HG02642 (cell line): ENCODE measurements around the gene DOCK1.

Experiments
- ATAC-seq: cut with Tn5 transposase; IDR thresholded peaks from one replicate; pipeline ENCODE4 v1.9.1; 2021; ENCODE audit warnings: mild to moderate bottlenecking; ENCODE audit not compliant: unreplicated experiment, poor library complexity

DOCK1 gene

DNA sequence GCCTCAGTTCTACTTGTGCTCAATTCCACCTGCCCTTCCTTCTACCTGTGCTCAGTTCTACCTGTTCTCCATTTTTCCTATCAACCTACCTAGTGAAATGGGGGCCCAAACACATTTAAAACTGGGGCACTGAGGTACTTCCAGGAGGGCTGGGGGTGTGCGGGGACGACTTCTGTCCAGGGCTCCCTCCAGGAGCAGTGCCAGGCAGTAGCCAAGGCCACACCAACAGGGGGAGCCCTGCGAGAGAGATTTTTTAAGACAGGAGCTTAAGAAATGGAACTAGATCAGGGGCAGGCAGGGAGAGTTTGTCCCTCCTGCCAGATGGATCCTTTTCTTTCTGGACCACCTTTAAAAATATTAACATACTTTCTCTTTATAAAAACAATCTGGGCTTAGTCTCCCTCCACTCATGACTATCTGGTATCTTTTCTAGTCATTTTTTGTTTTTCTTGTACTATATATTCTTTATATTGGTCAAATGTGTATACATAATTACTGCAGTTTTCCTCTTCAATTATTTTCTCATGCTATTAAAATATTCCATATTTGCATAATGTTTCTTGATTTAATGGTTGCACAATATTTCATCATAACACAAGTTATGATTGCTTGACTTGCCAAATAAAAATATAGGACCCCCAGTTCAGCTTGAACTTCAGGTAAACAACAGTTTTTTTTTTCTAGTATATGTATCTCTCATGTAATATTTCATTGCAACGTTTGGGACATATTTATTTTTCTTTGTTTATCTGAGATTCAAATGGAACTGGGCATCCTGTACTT lies 338.5 kb downstream of the DOCK1 start:
- ATAC-seq: no peak

- ATAC-seq: no peak
Measured at GRCh38 chr10:127245456-127245855, 340.2 kb downstream of the DOCK1 start.

GRCh38 chr10:127250031-127250430 lies 344.8 kb downstream of the DOCK1 start:
- no peak for ATAC-seq

DNA sequence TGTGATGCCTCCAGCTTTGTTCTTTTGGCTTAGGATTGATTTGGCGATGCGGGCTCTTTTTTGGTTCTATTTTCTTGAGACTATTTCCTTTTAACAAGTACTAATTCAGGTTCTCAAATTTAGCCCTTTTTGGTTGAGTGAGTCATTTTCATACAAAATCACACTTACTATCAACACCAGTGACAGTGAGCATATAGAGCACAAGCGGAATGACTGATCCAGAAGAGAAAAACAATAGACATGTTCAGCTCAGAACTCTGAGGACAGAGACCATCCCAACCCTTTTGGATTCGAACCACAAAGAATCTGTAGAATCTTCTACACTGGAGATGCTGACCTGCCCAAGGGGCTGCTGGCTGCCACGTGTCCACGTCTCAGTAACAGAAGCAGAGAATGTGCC lies 347.6 kb downstream of the DOCK1 start:
- no peak for ATAC-seq

DNA sequence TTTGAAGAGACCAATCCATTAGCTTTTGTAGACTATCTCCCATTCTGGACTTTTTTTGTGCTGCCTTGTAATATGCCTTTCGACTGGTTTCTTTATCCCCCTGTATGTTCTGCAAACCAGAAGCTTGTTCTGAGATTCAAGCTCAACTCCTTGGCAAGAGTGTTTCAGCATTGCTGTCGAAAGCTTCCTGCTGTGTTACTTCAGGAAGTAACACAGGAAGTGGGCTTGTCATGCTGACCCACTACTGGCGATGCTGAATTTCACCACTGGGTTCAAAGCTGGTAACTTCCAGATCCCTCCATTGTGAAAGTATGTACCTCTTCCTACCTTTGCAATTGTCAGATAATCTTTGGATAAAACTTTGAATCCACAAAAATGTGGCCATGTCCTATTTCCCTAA lies 349.0 kb downstream of the DOCK1 start:
- no peak for ATAC-seq

- ATAC-seq: no peak
Measured at GRCh38 chr10:127257395-127257794, 352.2 kb downstream of the DOCK1 start.

DNA sequence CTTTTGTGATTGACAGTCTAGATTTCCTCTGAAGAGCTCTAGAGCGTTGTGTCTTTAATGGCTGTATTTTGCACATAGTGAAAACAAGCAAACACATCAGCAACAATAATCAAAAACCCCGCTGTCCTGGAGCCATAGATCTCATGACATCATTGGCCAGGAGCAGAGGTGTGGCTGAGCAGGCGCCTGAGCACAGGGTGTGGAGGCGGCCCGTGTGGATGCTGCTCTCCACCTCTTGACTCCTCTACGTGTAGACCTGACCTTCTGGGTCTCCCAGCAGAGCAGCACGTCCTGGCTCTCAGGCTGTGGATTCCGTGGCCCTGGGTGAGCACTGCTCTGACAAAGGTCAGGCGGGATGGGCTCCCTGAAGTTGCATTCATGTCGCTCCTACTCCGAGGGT lies 354.1 kb downstream of the DOCK1 start:
- ATAC-seq: no peak

DNA sequence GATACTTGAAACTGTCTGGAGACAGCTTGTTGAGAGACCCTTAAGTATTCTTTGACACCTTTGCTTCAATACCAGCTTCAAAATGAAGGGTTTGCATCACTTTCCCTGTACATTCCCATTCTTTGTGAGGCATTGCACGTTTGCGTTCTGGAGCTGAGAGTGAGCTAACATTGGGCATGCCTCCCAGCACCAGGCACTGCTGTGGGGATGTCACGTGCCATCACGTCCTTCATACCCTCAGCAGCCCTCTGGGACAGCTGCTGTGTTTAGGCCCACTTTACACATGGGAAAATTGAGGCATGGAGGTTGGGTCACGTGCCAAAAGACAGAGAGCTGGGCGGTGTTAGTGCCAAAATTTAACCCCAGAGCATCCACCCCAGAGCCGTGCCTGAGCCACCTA lies 357.4 kb downstream of the DOCK1 start:
- ATAC-seq: no peak

DNA sequence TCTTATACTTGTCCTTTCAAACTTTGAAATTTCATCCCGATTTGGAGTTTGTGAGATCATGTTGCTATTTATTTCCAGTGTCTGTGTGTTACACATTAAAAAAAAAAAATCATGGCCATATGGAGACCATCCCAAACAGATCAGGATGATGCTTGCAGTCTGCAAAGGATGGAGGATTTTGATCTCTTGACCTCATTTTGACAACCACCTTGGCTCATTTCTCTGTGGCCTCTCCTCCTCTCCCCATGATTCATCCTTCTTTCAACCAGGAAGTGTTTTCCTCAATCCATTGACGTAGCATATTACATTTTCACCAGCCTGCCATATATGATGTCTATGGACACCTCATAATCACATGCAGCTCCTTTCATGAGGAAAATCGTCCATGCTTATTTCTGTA lies 360.1 kb downstream of the DOCK1 start:
- no peak for ATAC-seq

DNA sequence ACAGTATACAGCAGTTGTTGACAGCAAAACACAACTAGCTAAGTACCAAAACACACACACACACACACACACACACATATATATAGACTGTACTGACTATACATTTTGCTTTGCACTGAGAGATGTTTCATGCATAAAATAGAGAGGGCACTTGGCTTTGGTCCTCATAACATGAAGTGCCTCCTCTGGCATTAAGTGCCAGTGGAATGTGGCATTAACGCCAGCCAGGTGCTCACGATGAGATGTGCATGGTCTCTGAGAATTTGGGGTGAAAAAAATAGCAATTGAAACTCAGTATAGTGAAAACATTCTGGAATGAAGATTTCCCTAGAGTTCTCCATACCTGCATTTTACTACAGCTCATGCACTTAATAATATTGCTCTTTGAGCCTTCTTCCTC lies 361.2 kb downstream of the DOCK1 start:
- ATAC-seq: no peak

DNA sequence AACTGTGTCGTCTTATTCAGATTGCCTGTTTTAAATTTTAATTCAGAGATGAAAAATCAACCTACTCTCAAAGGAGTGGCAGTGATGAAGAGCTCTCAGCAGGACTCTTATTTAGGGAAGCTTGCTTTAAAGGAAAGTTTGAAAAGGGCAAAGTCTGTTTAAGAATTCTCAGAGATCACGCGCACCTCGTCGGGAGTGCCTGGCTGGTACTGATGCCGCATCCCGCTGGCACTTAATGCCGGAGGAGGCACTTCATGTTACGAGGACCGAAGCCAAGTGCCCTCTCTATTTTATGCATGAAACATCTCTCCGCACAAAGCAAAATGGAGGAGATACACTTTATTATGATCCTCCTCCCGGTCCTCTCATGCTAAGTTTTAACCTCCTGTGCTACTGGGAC lies 362.2 kb downstream of the DOCK1 start:
- no peak for ATAC-seq

DNA sequence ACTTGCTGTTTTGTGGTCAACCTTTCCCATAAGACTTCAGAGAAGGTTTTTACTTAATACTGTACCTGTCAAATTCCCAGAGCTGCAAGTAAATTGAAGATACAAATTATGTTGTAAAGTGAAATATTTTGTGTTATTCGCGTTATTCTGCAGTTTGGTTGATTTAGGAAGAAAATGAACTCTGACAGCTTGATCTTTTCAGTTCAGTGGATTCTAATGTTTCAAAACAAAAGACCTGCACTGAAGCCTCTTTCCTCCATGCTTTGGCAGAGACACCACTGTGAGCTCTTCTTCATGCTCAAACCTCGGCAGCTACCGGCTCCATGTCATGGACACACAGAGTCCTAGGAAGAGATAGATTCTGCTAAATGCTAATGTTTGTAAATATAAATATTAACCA lies 366.8 kb downstream of the DOCK1 start:
- no peak for ATAC-seq

DNA sequence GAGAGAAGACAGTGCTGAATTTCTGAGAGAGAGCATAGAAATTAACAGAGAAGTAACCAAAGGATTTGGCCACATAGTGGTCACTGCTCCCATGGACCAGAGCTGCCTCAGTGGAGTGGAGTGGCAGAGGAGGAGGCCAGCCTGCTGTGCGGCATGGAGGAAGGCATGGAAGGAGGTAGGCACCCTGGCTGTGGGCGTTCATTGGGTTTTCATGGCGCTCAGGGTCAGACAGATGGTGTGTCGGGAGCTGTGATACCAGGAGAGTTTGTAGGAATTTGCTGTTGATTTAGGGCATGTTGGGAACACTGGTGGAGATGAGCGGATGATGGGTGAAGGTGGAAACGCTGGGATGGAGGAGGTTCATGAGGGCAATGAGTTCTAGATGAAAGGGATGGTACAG lies 370.0 kb downstream of the DOCK1 start:
- no peak for ATAC-seq

DNA sequence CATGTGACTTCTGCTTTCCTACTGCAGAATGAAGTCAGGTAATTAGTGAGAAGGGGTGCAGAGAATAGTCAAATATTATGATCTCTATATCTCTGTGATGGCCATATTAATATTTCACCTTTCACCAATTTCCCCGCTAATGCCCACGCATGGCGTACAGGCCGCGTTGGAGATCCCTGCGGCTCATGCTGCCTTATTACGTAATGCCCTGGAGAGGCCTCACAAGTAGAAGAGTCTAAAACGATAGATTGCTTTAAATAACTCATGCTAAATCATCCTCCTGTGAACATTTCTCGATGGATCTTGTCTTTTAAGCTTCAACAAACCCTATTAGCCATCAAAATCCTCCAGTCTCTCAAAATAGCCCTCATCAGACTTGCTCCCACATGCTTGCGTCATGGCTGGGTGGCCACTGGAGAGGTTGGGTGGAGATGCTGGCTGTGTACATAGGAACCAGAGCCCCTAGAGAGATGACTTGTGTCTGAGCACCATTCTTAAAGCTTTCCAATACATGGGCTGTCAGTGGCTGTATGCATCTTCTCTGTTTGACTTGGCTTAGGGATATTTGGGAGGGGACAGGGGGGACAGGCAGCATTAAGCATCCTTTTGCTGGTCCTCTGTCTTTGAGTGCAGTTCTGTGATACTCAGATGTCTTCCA lies 370.7 kb downstream of the DOCK1 start:
- no peak for ATAC-seq

DNA sequence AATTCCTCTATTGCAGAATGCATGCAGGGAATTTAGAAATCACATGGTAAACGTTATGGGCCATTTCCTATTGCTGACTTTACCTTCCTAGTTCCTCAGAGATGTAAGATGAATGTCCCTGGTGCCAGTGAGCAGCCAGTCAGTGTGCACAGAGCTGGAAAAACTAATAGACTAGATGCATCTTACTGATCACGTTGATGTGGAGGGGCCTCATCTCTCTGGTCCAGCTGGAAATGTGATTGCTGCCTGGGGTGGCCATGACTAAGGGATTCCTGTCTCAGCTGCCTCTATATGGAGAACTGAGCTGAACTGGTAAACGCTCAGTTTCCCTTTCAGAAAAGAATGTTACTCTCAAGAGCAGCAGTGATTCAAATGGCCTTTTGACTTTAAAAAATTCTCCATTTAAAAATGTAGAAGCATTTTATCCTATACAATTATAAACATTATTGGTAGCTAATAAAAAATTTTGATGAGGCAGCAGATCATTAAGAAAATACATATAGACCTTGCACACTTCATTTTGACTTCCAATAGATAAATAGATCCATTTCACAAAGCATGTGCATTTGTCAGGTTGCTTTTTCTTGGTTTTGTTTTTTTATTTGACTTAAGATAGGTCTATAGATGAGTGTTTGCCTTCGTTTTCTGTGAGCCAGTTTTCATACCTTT lies 371.7 kb downstream of the DOCK1 start:
- ATAC-seq: no peak

DNA sequence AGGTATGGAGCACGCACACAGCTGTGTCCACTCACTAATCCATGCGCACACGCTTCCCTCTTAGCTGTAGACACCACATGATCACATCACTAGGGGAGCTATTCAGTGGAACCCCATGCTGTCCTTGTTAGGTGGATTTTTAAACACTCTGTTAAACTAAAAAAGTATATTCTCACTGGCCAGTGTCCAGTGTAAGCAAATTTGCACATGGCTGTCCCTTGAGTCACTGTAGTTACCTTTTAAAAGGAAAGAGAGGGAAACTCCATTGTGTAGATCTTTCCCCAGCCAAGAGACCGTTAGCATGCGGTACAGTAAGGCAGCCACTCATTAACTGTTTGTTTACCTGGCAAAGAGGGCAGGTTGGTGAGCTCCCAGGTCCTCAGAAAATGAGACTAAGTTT lies 372.8 kb downstream of the DOCK1 start:
- ATAC-seq: no peak

DNA sequence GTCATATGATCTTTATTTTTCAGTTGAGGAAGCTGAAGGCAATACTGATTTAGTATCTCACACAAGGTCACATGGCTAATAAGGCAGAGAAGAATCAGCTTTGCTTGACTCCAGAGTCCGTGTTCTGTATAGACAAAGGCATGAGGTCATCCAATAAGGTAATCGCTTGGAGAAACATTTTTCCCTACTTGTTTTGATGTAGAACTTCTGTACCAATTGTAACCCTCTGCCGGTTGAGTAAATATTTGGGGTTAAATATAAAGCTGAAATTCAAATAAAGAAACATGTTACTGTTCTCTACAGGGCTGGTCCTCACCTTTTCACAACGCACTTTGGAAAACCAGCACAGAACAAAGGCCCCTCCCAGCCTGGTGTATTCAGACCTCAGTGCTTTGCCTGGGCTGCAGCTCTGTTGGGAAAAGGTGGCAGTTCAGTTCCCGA lies 374.1 kb downstream of the DOCK1 start:
- ATAC-seq: no peak

DNA sequence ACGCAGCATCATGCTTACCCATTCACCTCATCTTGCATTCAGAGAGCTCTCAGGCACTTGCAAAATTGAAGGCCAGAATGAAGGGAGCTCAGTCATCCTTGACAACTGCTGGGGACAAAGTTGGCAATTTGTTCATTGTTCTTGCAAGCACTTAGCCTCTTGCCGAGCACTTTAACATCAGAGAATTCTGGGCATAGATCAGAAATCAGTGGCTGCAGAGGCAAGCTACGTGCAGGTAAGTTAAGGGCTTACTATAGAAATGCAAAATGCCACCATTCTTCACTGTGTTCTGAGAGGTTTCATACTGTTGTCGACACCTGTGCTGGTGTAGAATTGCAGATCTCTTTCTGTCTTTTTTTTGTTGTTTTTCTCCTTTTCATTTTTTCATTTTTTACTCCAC lies 375.2 kb downstream of the DOCK1 start:
- no peak for ATAC-seq

GRCh38 chr10:127283017-127283416 lies 377.8 kb downstream of the DOCK1 start:
- ATAC-seq: no peak

DNA sequence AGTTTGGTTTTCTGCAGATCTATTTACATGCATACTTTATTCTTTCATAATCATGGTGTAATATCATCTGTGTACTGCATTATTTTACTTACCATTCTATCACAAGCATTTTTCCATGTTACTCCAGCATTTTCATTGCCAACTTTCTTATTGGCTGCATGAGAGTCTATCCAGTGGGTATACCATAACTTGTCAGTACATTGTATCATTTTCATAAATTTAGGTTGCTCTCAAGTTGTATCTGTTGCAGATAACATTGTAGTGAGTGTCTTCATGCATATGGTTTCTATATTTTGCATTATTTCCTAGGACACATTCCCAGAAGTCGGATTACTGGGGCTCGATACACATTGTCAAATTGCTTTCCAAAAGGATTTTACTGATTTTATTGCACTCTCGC lies 378.3 kb downstream of the DOCK1 start:
- ATAC-seq: no peak

- ATAC-seq: no peak
Measured at GRCh38 chr10:127290850-127291249, 385.6 kb downstream of the DOCK1 start.

DNA sequence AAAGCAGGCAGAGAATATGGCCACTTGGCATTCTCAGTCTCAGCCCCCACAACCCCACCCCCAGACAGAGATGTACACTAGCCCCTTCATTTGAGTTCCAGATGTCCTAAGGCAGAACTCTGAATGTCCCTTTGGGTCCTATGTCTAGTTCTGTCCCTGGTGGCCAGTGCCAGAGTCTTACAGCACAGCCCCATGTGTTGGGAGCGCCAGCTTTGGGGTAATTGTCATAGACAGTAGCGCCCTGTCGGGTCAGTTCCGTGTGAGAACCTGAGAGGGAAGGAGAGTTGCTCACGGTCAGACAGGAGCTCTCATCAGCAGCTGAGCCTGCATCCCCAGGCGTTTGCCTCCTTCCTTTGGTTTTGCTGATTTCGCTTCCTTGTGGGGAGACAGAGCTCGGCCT lies 386.1 kb downstream of the DOCK1 start:
- ATAC-seq: no peak
